Activated CD8-positive, alpha-beta memory T cell treated with anti-CD3 and anti-CD28 coated beads, Interleukin-2, amount 50 U/mL, for 24 hours (primary cell): ENCODE data around the gene PLCH1.

Source experiments
- DNase-seq: peaks from one replicate; pipeline ENCODE4 v3.0.0-alpha.2; 2020; ENCODE audit errors: extremely low read depth

PLCH1 gene

DNA sequence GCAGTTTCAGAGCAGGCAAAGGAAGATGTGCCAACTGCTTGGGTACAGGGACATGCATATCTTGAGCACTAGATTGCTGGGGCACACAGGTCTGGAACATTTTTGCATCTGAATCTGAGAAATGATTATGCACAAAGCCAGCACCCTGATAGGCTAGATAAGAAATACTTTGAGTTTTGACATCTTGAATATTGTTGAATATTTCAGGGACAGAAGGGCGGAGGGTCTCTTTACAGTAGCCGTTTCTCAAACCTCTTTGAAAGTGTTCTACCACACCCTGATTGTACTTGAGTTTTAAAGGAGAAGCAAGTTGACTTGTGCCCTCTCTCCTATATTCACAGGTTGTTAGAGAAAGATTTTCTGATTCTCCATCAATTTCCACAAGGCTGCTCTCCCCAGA lies 263.3 kb downstream of the PLCH1 start:
- DNase-seq = no peak

DNA sequence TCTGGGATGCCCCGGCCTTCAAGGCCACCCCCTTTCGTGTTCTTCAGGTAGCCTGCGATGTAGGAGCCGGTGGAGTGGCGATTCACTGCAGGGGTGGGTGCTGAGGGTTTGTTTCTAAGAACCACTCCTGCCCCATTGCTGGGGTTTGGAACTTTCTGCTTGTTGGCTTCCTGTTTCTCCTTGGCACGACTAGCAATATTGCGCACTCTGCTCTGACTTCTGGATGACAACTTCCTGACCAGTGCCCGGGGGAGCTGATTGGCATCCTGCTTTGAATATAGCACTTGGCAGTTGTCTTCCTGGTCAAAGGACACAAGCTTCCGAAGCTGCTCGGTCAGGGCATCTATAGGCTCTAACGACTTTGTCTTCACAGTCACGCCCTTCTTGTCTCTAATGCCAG lies 263.8 kb downstream of the PLCH1 start:
- no peak for DNase-seq

- no peak for DNase-seq
Observed at GRCh38 chr3:155465664-155466063, 279.2 kb downstream of the PLCH1 start.

DNA sequence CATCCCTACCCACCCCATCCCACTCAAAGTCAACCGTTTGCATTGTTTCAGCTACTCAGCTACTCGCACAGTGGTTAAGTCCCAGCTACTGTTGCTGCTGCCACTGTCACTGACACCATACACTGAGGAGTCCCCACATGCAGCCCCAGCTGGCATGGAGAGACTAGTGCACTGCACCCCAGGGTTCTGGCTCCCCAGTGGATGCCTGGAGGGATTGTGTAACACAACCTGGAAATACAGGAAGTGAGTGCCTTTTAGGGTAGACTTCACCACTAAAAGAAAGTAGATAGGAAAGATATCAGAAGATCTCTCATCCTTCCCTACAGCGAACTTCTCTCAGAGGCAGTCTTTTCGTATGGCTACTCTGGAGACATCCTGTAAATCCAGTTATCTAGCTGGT lies 282.2 kb downstream of the PLCH1 start:
- no peak for DNase-seq

DNA sequence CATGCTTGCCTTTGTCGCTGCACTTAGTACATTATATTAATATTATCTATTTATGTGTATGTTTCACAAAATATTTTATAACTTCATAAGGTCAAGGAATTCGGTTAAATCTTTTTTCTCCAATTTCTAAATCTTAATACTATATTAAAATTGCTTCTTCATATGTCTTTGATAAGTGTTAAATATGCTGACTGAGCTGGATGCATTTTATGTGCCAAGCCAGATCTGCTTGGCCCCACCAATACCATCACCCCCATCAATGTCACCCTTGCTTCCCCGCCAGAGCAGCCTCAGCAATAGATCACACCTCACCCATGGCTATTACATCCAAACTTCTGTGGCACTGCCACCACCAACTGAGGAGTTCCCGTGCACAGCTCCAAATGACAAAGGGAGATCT lies 287.3 kb downstream of the PLCH1 start:
- DNase-seq = no peak

DNA sequence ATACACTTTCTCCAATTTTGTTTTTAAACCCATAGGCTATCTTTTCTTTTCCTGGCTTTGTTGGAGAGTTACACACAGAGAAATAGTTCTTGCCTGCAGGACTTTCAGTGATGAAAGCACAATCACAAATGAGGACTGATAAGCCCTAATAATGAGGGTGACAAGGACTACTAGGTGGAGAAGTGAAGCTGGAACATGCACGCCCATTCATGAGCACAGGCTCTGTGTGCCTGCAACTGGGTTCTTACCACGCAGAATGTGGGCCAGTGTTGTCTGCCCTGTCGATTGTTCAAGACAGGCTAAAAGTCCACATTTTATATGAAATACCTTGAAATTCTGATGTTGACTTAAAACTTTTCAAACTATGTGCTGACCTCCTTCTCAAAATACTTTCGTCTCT lies 289.1 kb downstream of the PLCH1 start:
- no peak for DNase-seq

DNA sequence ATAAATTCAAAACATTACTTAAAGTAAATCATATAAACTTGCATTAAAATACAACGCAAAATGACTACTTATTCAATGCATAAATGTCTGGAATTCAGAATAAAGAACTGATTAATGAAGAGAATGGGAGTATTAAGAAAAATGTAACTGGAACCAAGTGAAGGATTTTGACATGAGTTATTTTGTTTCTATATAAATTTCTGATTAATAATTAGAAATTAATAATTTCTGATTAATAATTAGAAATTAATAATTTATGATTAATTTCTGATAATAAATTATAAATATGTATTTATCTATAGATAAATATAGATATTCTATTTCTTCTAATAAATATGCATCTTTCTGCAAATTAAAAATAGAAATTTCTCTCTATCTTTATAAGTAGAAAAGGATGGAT lies 291.4 kb downstream of the PLCH1 start:
- no peak for DNase-seq

DNA sequence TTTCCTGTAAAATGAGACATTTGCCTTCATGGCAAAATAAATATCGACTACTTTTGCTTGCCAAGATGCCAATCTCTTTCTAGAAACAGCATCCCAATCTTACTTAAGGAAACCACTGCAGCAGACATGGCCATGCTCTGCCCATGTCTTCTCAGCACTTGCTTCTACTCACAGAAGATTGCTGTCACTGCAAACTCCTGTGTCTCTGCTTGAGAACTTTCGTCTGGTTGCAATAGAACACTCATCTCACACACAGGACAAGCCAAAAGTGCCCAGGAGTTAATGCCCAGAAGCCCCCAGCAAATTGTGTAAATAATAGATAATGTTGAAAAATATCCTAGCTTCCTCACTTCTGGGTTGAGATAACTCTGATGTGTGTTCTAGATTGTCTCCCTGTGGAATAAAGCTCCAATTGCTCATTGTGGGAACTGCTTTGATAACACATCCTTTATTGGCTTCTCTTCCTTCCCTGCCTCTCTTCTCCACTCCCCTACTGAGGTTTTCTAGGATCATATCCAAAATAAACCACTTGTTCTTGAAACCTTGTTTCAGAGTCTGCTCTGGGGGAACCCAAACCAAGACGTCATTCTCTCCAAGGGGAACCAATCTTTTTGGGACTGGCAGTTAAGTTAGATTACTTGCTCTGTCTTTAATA lies 295.1 kb downstream of the PLCH1 start:
- DNase-seq = no peak

GRCh38 chr3:155448531-155448930 lies 296.3 kb downstream of the PLCH1 start:
- DNase-seq = no peak

DNA sequence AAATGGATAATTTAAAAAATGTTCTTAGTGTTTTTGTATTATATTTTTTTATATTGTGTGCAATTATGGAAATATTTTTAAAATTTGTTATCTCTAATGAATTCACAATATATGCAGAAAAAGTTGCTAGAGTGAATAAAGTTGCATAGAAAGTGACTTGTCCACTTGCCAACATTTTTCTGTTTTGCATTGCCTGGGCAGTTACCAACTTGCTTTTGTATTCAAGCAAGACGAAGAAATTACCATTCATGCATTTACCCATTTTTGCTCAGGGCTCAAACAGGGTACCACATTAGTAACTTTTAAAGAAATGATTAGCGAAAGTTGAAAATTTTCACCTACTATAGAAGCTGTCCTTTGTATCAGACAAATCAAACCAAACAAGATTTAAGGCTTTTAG lies 298.5 kb downstream of the PLCH1 start:
- no peak for DNase-seq

- no peak for DNase-seq
Observed at GRCh38 chr3:155444771-155445170, 300.1 kb downstream of the PLCH1 start.

DNA sequence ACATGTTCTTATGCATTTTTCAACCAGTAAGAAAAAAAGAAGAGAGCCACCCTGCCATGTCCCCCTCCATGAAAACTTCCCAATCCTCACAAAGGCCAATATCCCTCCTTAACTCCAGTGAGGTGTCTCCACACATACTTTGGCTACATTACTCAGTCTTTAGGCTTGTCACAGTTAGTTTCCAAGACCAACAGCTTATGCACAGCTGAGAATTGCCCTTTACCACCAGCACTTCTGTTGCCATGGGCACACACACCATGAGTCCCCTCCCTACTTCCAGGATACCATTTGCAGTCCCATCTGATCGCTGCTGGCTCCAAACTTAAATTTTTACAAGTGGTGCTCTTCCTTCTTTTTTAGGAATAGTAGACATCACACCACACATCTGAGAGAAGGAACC lies 301.1 kb downstream of the PLCH1 start:
- no peak for DNase-seq

DNA sequence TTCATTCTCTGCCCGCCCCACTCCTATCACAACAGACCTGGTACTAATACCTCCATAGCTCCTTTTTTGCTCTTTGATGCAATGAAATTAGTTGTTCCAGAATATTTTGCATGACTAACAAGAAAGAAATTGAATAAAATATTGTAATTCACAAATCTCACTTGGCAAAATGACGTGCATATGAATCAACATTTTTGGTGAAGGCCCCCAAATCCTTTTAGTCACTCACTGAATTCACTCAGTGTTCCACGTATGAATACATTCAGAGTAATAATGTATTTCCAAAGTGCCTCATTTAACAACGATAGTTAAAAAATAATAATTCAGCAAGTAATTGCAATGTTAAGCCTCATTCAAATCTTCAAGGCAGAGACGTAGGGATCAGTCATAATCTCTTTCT lies 302.8 kb downstream of the PLCH1 start:
- DNase-seq = no peak

GRCh38 chr3:155441506-155441905 lies 303.4 kb downstream of the PLCH1 start:
- DNase-seq = no peak

- DNase-seq = no peak
Observed at GRCh38 chr3:155441026-155441425, 303.8 kb downstream of the PLCH1 start.

DNA sequence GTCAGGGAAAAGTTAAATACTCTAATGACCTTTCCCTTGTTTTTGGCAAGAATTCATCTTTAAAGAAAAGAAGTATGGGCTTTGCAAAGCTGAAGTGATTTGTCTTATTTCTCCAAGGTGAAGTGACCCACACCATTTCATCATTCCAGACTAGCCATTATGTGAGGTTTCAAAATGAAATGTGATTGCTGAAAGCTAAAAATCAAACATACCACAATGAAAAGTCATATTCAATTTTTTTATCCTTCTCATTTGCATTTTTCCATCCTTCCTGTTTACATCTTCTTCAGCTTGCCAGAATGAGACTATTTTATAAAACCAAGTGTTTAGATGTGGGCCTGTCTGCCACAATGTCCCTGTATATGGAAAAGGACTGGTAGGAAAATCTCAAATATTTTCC lies 309.1 kb downstream of the PLCH1 start:
- no peak for DNase-seq

DNA sequence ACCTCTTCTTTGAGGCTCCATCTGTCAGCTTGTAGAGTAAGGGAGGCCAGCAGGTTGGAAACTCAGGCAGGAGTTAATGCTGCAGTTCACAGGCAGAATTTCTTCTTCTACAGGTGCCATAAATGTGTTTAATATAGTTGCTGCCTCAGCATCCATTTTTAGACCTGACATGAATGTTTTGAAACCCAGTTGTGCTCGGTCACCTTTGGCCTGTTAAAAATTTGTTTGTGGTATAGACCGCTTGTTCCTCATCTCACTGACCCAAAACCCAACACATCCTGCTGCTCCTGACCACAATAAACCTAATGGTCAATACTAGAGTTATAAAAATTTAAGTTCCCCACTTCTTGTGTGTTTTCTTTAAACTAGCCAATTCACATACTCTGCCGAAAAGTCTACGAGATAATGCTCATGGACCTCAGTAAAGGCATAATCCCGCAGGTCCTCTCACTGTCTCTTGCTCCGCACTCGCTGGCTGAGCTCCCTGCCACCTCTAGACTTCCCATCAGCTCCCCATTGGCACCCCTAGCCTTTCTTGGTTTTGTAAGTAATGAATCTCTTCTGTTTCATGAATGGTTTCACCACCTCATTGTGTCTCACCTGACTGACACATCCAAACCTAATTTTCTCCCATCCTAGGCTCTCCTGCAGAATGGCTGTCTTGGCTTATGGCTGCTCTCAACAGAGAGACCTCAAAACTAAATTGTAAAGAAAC lies 312.9 kb downstream of the PLCH1 start:
- no peak for DNase-seq

GRCh38 chr3:155428563-155428962 lies 316.3 kb downstream of the PLCH1 start:
- no peak for DNase-seq

- no peak for DNase-seq
Observed at GRCh38 chr3:155426524-155427230, 318.2 kb downstream of the PLCH1 start.

DNA sequence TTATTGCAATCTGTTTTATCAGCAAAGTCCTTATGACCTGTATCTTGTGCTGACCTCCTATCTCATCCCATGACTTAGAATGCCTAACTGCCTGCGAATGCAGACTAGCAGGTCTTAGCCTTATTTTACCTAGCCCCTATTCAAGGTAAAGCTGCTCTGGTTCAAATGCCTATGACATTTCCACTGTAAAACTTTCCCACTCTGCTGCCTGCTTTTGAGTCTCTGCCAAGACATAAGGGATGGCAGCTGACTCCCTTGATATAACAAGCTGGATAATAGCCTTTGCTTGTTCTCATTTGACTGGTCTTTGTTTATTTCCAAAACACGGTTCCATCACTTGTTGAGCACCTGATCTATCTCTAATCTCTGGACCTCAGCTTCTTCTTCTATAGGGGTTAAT lies 319.5 kb downstream of the PLCH1 start:
- DNase-seq = no peak

DNA sequence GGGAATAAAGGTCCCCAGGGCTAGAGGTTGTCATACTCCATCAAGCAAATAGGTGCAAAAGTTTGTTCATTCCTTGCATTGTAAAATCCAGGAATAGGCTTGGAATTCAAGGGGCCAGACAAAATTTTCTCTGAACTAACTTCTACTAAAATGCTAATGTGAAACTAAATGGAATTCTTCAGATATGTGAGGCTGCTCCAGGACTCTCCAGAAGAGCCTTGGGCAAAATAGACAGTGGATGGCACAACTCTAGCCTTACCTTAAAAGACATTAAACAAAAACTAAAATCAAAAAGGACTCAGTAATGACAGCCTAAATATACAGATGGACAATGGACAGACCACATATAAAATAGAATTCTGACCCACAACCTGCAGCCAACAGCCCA lies 320.6 kb downstream of the PLCH1 start:
- no peak for DNase-seq

DNA sequence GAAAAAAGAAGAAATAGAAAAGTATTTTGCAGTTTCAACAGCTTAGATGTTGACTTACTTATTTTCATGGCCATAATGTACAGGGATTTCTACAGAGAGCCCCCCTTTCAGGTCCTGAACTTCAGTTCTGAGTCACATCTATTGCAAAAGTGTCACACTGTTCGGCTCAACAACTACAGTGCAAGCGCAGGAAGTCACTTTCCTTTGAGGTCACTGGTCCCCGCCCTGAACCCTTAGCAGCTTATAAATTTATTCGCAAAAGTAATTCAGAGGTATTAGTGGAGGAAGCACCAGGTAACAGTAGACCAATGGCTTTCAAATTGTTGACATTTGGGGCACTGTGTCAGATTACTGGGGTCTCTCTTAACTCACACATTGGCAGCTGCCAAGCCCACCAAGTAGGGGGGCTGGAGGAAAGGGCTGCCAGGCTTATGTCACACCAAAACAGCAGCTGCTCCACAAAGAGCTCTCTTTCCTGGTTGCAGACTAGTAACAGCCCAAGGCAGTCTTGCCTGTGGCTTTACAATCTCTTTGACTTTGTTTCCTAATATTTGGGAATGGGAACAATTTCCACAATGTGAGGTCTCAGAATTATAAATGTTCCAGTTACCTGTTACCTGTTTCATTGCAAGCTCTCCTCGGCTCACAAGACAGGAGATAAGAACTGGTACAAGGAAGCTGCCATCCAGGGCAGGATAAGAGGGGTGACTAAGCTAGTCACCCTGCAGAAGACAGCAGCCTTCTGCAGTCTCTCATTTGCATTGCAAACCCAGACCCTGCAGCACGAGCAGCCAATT lies 321.1 kb downstream of the PLCH1 start:
- DNase-seq = no peak
